GM18511 (cell line): ENCODE results near the gene LY86.
"Not testable (repeated sequence)": the region's sequence is repeated elsewhere in the genome, so short reads cannot be mapped to it uniquely, and the experiment has no call there.

ENCODE experiments used
- ATAC-seq: cut with Tn5 transposase; IDR thresholded peaks from one replicate; pipeline ENCODE4 v1.9.1; 2021; ENCODE audit warnings: mild to moderate bottlenecking, moderate library complexity; ENCODE audit not compliant: unreplicated experiment

LY86 gene

GRCh38 chr6:6650839-6651238 is 62.3 kb downstream of the LY86 start:
- ATAC-seq = no peak

- no peak for ATAC-seq
These were observed 62.8 kb downstream of the LY86 start for GRCh38 chr6:6651335-6651734.

GRCh38 chr6:6652932-6653331 is 64.4 kb downstream of the LY86 start:
- ATAC-seq = no peak

GRCh38 chr6:6654599-6655575 is 66.4 kb downstream of the LY86 start:
- ATAC-seq = no peak

GRCh38 chr6:6655805-6656251 is 67.3 kb downstream of the LY86 start:
- ATAC-seq = no peak

- ATAC-seq = no peak
These were observed 67.8 kb downstream of the LY86 start for GRCh38 chr6:6656287-6656686.

- ATAC-seq = no peak
These were observed 68.7 kb downstream of the LY86 start for GRCh38 chr6:6657085-6657819.

GRCh38 chr6:6657820-6658217 is 69.3 kb downstream of the LY86 start:
- ATAC-seq = no peak

- peak; percentile 84 for ATAC-seq
These were observed 71.2 kb downstream of the LY86 start for GRCh38 chr6:6659600-6660327.

GRCh38 chr6:6660339-6661045 is 72.0 kb downstream of the LY86 start:
- ATAC-seq = no peak

- ATAC-seq = no peak
These were observed 72.7 kb downstream of the LY86 start for GRCh38 chr6:6661191-6661590.

GRCh38 chr6:6661684-6662083 is 73.2 kb downstream of the LY86 start:
- ATAC-seq = no peak

- ATAC-seq = no peak
These were observed 75.1 kb downstream of the LY86 start for GRCh38 chr6:6663421-6664135.

- no peak for ATAC-seq
These were observed 77.2 kb downstream of the LY86 start for GRCh38 chr6:6665555-6666243.

- ATAC-seq = not testable (repeated sequence)
These were observed 81.6 kb downstream of the LY86 start for GRCh38 chr6:6670150-6670549.

- ATAC-seq = no peak
These were observed 86.4 kb downstream of the LY86 start for GRCh38 chr6:6674872-6675271.

- peak; percentile 74 for ATAC-seq
These were observed 88.5 kb downstream of the LY86 start for GRCh38 chr6:6676910-6677441.

GRCh38 chr6:6678185-6678671 is 89.7 kb downstream of the LY86 start:
- ATAC-seq = no peak

GRCh38 chr6:6678811-6679210 is 90.3 kb downstream of the LY86 start:
- ATAC-seq = no peak
